Esophagus muscularis mucosa (tissue), 3 donors: ENCODE measurements around the gene RASAL1.

Experiments
- POLR2A ChIP-seq: fragments of 450-650 bp; IDR thresholded peaks from one replicate; pipeline ENCODE4 v1.6.1; 2017; ENCODE audit warnings: antibody characterized with exemption, moderate library complexity, mild to moderate bottlenecking, low read depth
- POLR2AphosphoS5 ChIP-seq, 2 donors: sonication (generic); formaldehyde crosslinking; IDR thresholded peaks; one replicate each; pipeline ENCODE4 v1.6.1; 2017; ENCODE audit warnings: antibody characterized with exemption in 2 of 2
- TF ChIP-seq, protein P1 (sequence below), 3 experiments: fragments of 200-600 bp in 2 of 3; fragments of 450-650 bp in 1 of 3; sonication (generic) in 2 of 3; IDR thresholded peaks; one replicate each; pipeline ENCODE4 v1.5.1; 2017 to 2019; ENCODE audit warnings: antibody characterized with exemption in 3 of 3, mild to moderate bottlenecking in 2 of 3, moderate library complexity in 1 of 3

DNA sequence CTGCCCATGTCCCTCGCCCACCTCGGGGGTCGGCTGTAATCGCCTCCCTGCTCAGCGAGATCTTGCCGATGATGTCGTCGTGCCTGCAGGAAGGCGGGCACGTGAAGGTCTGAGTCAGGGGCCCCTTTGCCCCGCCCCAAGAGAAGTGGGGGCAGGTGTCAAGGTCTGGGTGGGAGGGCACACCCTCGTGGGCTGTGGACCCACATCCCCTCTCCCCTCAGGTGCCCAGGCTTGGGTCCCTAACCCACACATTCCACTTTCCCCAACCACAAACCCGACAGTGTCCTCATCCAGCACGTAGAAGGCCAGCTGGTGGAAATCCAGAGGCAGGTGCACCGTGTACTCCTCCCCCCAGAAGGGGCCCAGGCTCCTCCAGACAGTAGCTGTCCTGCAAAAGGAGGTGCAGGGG lies 7.8 kb downstream of the RASAL1 start:
- TF ChIP-seq, protein P1, sequence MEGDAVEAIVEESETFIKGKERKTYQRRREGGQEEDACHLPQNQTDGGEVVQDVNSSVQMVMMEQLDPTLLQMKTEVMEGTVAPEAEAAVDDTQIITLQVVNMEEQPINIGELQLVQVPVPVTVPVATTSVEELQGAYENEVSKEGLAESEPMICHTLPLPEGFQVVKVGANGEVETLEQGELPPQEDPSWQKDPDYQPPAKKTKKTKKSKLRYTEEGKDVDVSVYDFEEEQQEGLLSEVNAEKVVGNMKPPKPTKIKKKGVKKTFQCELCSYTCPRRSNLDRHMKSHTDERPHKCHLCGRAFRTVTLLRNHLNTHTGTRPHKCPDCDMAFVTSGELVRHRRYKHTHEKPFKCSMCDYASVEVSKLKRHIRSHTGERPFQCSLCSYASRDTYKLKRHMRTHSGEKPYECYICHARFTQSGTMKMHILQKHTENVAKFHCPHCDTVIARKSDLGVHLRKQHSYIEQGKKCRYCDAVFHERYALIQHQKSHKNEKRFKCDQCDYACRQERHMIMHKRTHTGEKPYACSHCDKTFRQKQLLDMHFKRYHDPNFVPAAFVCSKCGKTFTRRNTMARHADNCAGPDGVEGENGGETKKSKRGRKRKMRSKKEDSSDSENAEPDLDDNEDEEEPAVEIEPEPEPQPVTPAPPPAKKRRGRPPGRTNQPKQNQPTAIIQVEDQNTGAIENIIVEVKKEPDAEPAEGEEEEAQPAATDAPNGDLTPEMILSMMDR (IDR thresholded peaks at IDR 0.05) = no peak
- TF ChIP-seq POLR2AphosphoS5 (IDR thresholded peaks at IDR 0.05) = no peak
- no peak for TF ChIP-seq POLR2A
